Tibial nerve (tissue), 4 donors: ENCODE measurements around the gene ZFYVE28. TPM values are rescaled to one million over a fixed set of nuclear protein-coding genes. Genes with fewer than 3 reads are reported as not detected.

Experiments used
- DNase-seq, 2 donors: peaks; one replicate each; pipeline ENCODE4 v3.0.0-alpha.2; 2019; ENCODE audit warnings: low spot score in 2 of 2
- H3K27ac ChIP-seq, 4 donors: fragments of 200-600 bp; sonication (generic) in 3 of 4; one replicate each; pipeline ENCODE4 v1.5.1; 2017 to 2019; ENCODE audit warnings: mild to moderate bottlenecking in 1 of 4
- H3K27me3 ChIP-seq, 2 donors: fragments of 200-600 bp; sonication (generic) in 1 of 2; one replicate each; pipeline versions ENCODE4 v1.5.1 to v1.6.0; 2017 to 2019
- H3K36me3 ChIP-seq, 3 donors: fragments of 200-600 bp; sonication (generic); one replicate each; pipeline ENCODE4 v1.5.1; 2018 to 2019
- H3K4me1 ChIP-seq, 4 donors: fragments of 200-600 bp; sonication (generic) in 3 of 4; one replicate each; pipeline ENCODE4 v1.5.1; 2017 to 2019
- H3K4me3 ChIP-seq, 4 donors: fragments of 200-600 bp; sonication (generic) in 3 of 4; one replicate each; pipeline ENCODE4 v1.5.1; 2017 to 2019; ENCODE audit warnings: mild to moderate bottlenecking in 1 of 4, moderate library complexity in 1 of 4
- H3K9me3 ChIP-seq, 4 donors: fragments of 200-600 bp; sonication (generic) in 3 of 4; one replicate each; pipeline ENCODE4 v1.5.1; 2017 to 2019
- CTCF ChIP-seq, 5 experiments: fragments of 200-600 bp in 3 of 5; fragments of 450-650 bp in 2 of 5; sonication (generic) in 3 of 5; IDR thresholded peaks; one replicate each; pipeline ENCODE4 v1.5.1; 2016 to 2019; ENCODE audit warnings: antibody characterized with exemption in 5 of 5, mild to moderate bottlenecking in 3 of 5, moderate library complexity in 2 of 5
- EP300 ChIP-seq, 2 donors: sonication (generic); formaldehyde crosslinking; IDR thresholded peaks; one replicate each; pipeline ENCODE4 v1.6.1; 2017; ENCODE audit warnings: antibody characterized with exemption in 2 of 2, mild to moderate bottlenecking in 1 of 2
- POLR2A ChIP-seq, 2 donors: fragments of 450-650 bp; IDR thresholded peaks; one replicate each; pipeline ENCODE4 v1.6.1; 2017; ENCODE audit warnings: antibody characterized with exemption in 2 of 2, mild to moderate bottlenecking in 2 of 2, moderate library complexity in 2 of 2
- WGBS, 2 donors: methylation state at CpG; one replicate each; pipeline ENCODE4 v1.1.5; 2018; 5-methylcytosine and 5-hydroxymethylcytosine counted together
- total RNA-seq, 4 donors: library from RNA; depleted of rRNA; stranded (reverse); fragments of >200 nt; gene quantifications; one replicate each; pipeline ENCODE4 v1.1.0, GENCODE V29; 2016

Gene ZFYVE28
- total RNA-seq, 4 donors from 2014 or later: 16.2 to 44.4 (median 26.5) TPM

- 90 to 97% methylated on average over 3 of the region's 3 CpGs for WGBS, 2 donors
- TF ChIP-seq POLR2A (IDR thresholded peaks at IDR 0.05) (no peak), EP300 (IDR thresholded peaks at IDR 0.05) (no peak), CTCF (IDR thresholded peaks at IDR 0.05) (no peak)
- no peak overlapping the region for H3K27ac ChIP-seq
- H3K36me3 ChIP-seq: no peaks in the 10 kb centered on the region
- H3K4me1 ChIP-seq: peaks cover 0 to 36% (median 15%) of the 10 kb centered on the region in 4 donors
- no peaks in the 10 kb centered on the region for H3K9me3 ChIP-seq
- no peak overlapping the region for H3K4me3 ChIP-seq
- H3K27me3 ChIP-seq: no peaks in the 10 kb centered on the region
- no peak for DNase-seq
These were observed 10.5 kb downstream of the ZFYVE28 start for GRCh38 chr4:2407991-2408342.

GRCh38 chr4:2406920-2407319 is 11.5 kb downstream of the ZFYVE28 start:
- no peak for DNase-seq
- TF ChIP-seq CTCF (IDR thresholded peaks at IDR 0.05) (no peak), EP300 (IDR thresholded peaks at IDR 0.05) (no peak), POLR2A (IDR thresholded peaks at IDR 0.05) (no peak)
- no peaks in the 10 kb centered on the region for H3K9me3 ChIP-seq
- H3K36me3 ChIP-seq: no peaks in the 10 kb centered on the region
- H3K4me3 ChIP-seq: no peak overlapping the region
- H3K27ac ChIP-seq: no peak overlapping the region
- H3K27me3 ChIP-seq: no peaks in the 10 kb centered on the region
- peaks cover 0 to 36% (median 13%) of the 10 kb centered on the region in 4 donors for H3K4me1 ChIP-seq
- WGBS, 2 donors: 61 to 68% methylated on average over 7 of the region's 7 CpGs

- peaks cover 0 to 36% (median 14%) of the 10 kb centered on the region in 4 donors for H3K4me1 ChIP-seq
- peaks cover 0 to 3% of the 10 kb centered on the region in 2 donors for H3K27me3 ChIP-seq
- WGBS, 2 donors: 77 to 81% methylated on average over 10 of the region's 10 CpGs
- H3K27ac ChIP-seq: no peak overlapping the region
- no peak for DNase-seq
- no peak overlapping the region for H3K4me3 ChIP-seq
- no peak for TF ChIP-seq POLR2A (IDR thresholded peaks at IDR 0.05)
- no peak for TF ChIP-seq CTCF (IDR thresholded peaks at IDR 0.05)
- TF ChIP-seq EP300 (IDR thresholded peaks at IDR 0.05): no peak
- H3K9me3 ChIP-seq: no peaks in the 10 kb centered on the region
- no peaks in the 10 kb centered on the region for H3K36me3 ChIP-seq
These were observed 12.0 kb downstream of the ZFYVE28 start for GRCh38 chr4:2406406-2406805.

GRCh38 chr4:2402941-2403340 is 15.5 kb downstream of the ZFYVE28 start:
- H3K27me3 ChIP-seq: peaks cover 0 to 6% of the 10 kb centered on the region in 2 donors
- H3K9me3 ChIP-seq: no peaks in the 10 kb centered on the region
- DNase-seq: no peak
- no peaks in the 10 kb centered on the region for H3K36me3 ChIP-seq
- no peak overlapping the region for H3K27ac ChIP-seq
- H3K4me1 ChIP-seq: peaks cover 0 to 25% (median 14%) of the 10 kb centered on the region in 4 donors
- 44 to 67% methylated on average over 5 to 7 of the region's 7 CpGs for WGBS, 2 donors
- no peak for TF ChIP-seq POLR2A (IDR thresholded peaks at IDR 0.05)
- no peak for TF ChIP-seq EP300 (IDR thresholded peaks at IDR 0.05)
- no peak for TF ChIP-seq CTCF (IDR thresholded peaks at IDR 0.05)
- H3K4me3 ChIP-seq: no peak overlapping the region

GRCh38 chr4:2402048-2402842 is 16.2 kb downstream of the ZFYVE28 start:
- no peak for TF ChIP-seq POLR2A (IDR thresholded peaks at IDR 0.05)
- no peak for TF ChIP-seq EP300 (IDR thresholded peaks at IDR 0.05)
- no peak for TF ChIP-seq CTCF (IDR thresholded peaks at IDR 0.05)
- 7 to 18% methylated on average over 19 to 27 of the region's 27 CpGs for WGBS, 2 donors
- Histone ChIP-seq H3K9me3 (no peaks in the 10 kb centered on the region), H3K27me3 (peaks cover 0 to 6% of the 10 kb centered on the region in 2 donors), H3K27ac (no peak overlapping the region), H3K4me3 (peak overlapping the region in 2 of 4 donors; percentile 20 to 41), H3K36me3 (no peaks in the 10 kb centered on the region), H3K4me1 (peaks cover 0 to 25% (median 14%) of the 10 kb centered on the region in 4 donors)
- DNase-seq: no peak
